A549 (cell line): Measurements from ENCODE around the gene OR10A5. TPM values are rescaled to one million over a fixed set of nuclear protein-coding genes. Genes with fewer than 3 reads are reported as not detected.

Experiments used
- ATAC-seq, 2 experiments: fragments of 200-7000 bp in 1 of 2; fragments of >200 bp in 1 of 2; cut with Nextera tagmentation in 1 of 2; cut with Tn5 transposase in 1 of 2; 3 replicates each; pipeline versions ENCODE4 v1.8.0 to v1.9.1; 2018 to 2020; ENCODE audit warnings: mild to moderate bottlenecking in 1 of 2, moderate library complexity in 1 of 2
- CTCF ChIA-PET: fragments of 300-600 bp; sonication (Branson Sonifier 250); formaldehyde crosslinking; extraction: SDS; loops from one replicate; lab custom pipeline; 2021; ENCODE audit warnings: antibody characterized with exemption, inconsistent platforms; lab: Yijun Ruan, JAX
- POLR2A ChIA-PET: fragments of 350-600 bp; formaldehyde crosslinking; extraction: SDS; loops from one replicate; lab custom pipeline; 2021; ENCODE audit warnings: antibody characterized with exemption, inconsistent platforms; lab: Yijun Ruan, JAX
- DNase-seq, 2 experiments: peaks; one replicate each; pipeline versions ENCODE4 v3.0.0 to v3.0.0-alpha.2; 2011 to 2016; ENCODE audit warnings: low read depth in 1 of 2, low spot score in 1 of 2
- FAIRE-seq: peaks from 2 replicates; lab custom pipeline; 2011; peaks lifted over from hg19 to GRCh38; lab: Jason Lieb, UNC
- H3K27ac ChIP-seq, 2 experiments: fragments of >200 bp; sonication (Bioruptor Twin); formaldehyde crosslinking; 3 replicates each; pipeline ENCODE4 v1.5.1; 2016 to 2017
- H3K4me1 ChIP-seq: fragments of >200 bp; sonication (Bioruptor Twin); formaldehyde crosslinking; 3 replicates; pipeline ENCODE4 v1.6.1; 2016
- H3K4me2 ChIP-seq: fragments of >200 bp; sonication (Bioruptor Twin); formaldehyde crosslinking; 3 replicates; pipeline ENCODE4 v1.6.1; 2016
- H3K4me3 ChIP-seq: fragments of >200 bp; sonication (Bioruptor Twin); formaldehyde crosslinking; 3 replicates; pipeline ENCODE4 v1.5.1; 2016
- H3K9me3 ChIP-seq: fragments of >200 bp; sonication (Bioruptor Twin); formaldehyde crosslinking; 3 replicates; pipeline ENCODE4 v1.6.1; 2016
- CBX2 ChIP-seq: fragments of 200-600 bp; sonication (generic); IDR thresholded peaks from 2 replicates; pipeline ENCODE4 v1.6.1; 2016; ENCODE audit warnings: low read depth, mild to moderate bottlenecking, borderline replicate concordance
- E2F6 ChIP-seq: IDR thresholded peaks from 2 replicates; pipeline ENCODE4 v1.6.1; 2012; ENCODE audit warnings: low read depth, borderline replicate concordance
- EHF ChIP-seq: fragments of 250-450 bp; sonication (Bioruptor Pico); IDR thresholded peaks from 2 replicates; pipeline ENCODE4 v1.5.0; 2020; ENCODE audit warnings: mild to moderate bottlenecking
- EP300 ChIP-seq, 2 experiments: fragments of >200 bp; sonication (Bioruptor Twin); formaldehyde crosslinking; IDR thresholded peaks; 2 replicates in 1 of 2; 3 replicates in 1 of 2; pipeline ENCODE4 v1.6.1; 2016 to 2017
- GATA3 ChIP-seq: IDR thresholded peaks from 2 replicates; pipeline ENCODE4 v1.6.1; 2012; ENCODE audit warnings: borderline replicate concordance
- HDAC2 ChIP-seq: fragments of 200-600 bp; sonication (generic); IDR thresholded peaks from 2 replicates; pipeline ENCODE4 v1.6.1; 2016
- HEYL ChIP-seq: fragments of 250-450 bp; sonication (Bioruptor Pico); IDR thresholded peaks from 2 replicates; pipeline ENCODE4 v1.8.0; 2021; ENCODE audit warnings: mild to moderate bottlenecking, moderate library complexity
- HOXA7 ChIP-seq: fragments of 250-450 bp; sonication (Bioruptor Pico); IDR thresholded peaks from 2 replicates; pipeline ENCODE4 v1.5.0; 2020; ENCODE audit warnings: mild to moderate bottlenecking, moderate library complexity
- MAX ChIP-seq: IDR thresholded peaks from 2 replicates; pipeline ENCODE4 v1.6.1; 2012
- NR3C1 ChIP-seq: fragments of >200 bp; sonication (Bioruptor Twin); formaldehyde crosslinking; IDR thresholded peaks from 3 replicates; pipeline ENCODE4 v1.6.1; 2017
- POLR2A ChIP-seq: IDR thresholded peaks from 2 replicates; pipeline ENCODE4 v1.6.1; 2012; ENCODE audit warnings: mild to moderate bottlenecking, low read length
- RCOR1 ChIP-seq: fragments of 150-350 bp; IDR thresholded peaks from 2 replicates; pipeline ENCODE4 v1.6.1; 2014; ENCODE audit warnings: antibody characterized with exemption, low read length, low read depth
- RFX5 ChIP-seq: fragments of 450-650 bp; IDR thresholded peaks from 2 replicates; pipeline ENCODE4 v1.7.1; 2014; ENCODE audit warnings: antibody characterized with exemption, mild to moderate bottlenecking, moderate library complexity
- RNF2 ChIP-seq: fragments of 200-600 bp; sonication (generic); IDR thresholded peaks from 2 replicates; pipeline ENCODE4 v1.6.1; 2016; ENCODE audit warnings: low read depth, mild to moderate bottlenecking, antibody characterized with exemption, moderate library complexity, borderline replicate concordance
- TP53 ChIP-seq: fragments of 250-450 bp; sonication (Bioruptor Pico); IDR thresholded peaks from 2 replicates; pipeline ENCODE4 v1.5.0; 2021; ENCODE audit warnings: mild to moderate bottlenecking, moderate library complexity
- ZC3H11A ChIP-seq: fragments of 450-650 bp; IDR thresholded peaks from 2 replicates; pipeline ENCODE4 v1.6.1; 2014; ENCODE audit warnings: antibody characterized with exemption, mild to moderate bottlenecking
- ZSCAN20 ChIP-seq: fragments of 250-450 bp; sonication (Bioruptor Pico); IDR thresholded peaks from 2 replicates; pipeline ENCODE4 v1.8.0; 2022; ENCODE audit warnings: mild to moderate bottlenecking, moderate library complexity
- WGBS: methylation state at CpG from one replicate; pipeline ENCODE4 v1.1.6; 2017; ENCODE audit errors: missing lambda C conversion rate; 5-methylcytosine and 5-hydroxymethylcytosine counted together
- polyA plus RNA-seq, 4 experiments: library from polyadenylated mRNA; depleted of rRNA in 3 of 4; stranded (reverse); fragments of >200 nt; fragmentation: RNase III in 1 of 4; extraction: RNeasy Plus Mini Kit Qiagen cat#74134 plus additional on column Dnase treatment in 1 of 4; gene quantifications; 2 replicates in 3 of 4; 3 replicates in 1 of 4; pipeline ENCODE4 v1.2.3, GENCODE V29; 2011 to 2017
- TF ChIP-seq, protein P1 (sequence below): fragments of 250-450 bp; sonication (Bioruptor Pico); IDR thresholded peaks from 2 replicates; pipeline ENCODE4 v1.5.0; 2020; ENCODE audit warnings: low read depth, mild to moderate bottlenecking, moderate library complexity
- TF ChIP-seq, protein P2 (sequence below): fragments of 250-450 bp; sonication (Bioruptor Pico); IDR thresholded peaks from 2 replicates; pipeline ENCODE4 v1.5.0; 2021; ENCODE audit warnings: mild to moderate bottlenecking, moderate library complexity, borderline replicate concordance
- TF ChIP-seq, protein P3 (sequence below): fragments of 150-350 bp; IDR thresholded peaks from 2 replicates; pipeline ENCODE4 v1.6.1; 2014; ENCODE audit warnings: low read depth, mild to moderate bottlenecking, low read length
- TF ChIP-seq, protein P4 (sequence below): fragments of 450-650 bp; IDR thresholded peaks from 2 replicates; pipeline ENCODE4 v1.6.1; 2014; ENCODE audit warnings: antibody characterized with exemption

Gene OR10A5
- polyA plus RNA-seq, 2 of the 4 experiments (the other 2 are of a cell fraction), result not detected

DNA sequence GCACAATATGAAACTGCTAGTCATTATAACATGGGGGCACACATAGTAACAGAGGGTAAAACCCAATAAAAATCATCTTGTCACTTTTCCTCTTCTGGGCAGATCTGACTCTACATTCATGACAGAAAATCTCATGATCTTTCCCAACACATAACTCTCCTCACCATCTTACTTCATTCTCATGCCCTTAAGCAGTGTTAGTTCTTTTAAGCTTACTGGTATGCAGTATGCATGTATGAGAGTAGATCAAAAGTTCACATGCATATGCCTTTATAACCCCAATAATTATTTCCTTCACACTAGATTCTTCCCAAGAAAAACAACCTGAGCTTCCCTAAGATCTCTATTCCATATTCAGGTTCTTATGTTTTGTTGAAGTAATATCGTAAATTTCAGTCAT is 25.8 kb downstream of the OR10A5 start:
- no peak for ATAC-seq
- ChIA-PET POLR2A (no interaction called here), CTCF (no interaction called here)
- no peaks in the 10 kb centered on the region for H3K4me1 ChIP-seq
- H3K4me2 ChIP-seq, result no peak overlapping the region
- no peak overlapping the region for H3K27ac ChIP-seq
- no peaks in the 10 kb centered on the region for H3K9me3 ChIP-seq
- DNase-seq, result no peak
- TF ChIP-seq POLR2A, result no peak
- no peak for TF ChIP-seq ZC3H11A
- no peak for TF ChIP-seq HOXA7
- TF ChIP-seq CBX2, result no peak
- no peak for TF ChIP-seq EHF (CRISPR knock-in tag)
- TF ChIP-seq, protein P1, sequence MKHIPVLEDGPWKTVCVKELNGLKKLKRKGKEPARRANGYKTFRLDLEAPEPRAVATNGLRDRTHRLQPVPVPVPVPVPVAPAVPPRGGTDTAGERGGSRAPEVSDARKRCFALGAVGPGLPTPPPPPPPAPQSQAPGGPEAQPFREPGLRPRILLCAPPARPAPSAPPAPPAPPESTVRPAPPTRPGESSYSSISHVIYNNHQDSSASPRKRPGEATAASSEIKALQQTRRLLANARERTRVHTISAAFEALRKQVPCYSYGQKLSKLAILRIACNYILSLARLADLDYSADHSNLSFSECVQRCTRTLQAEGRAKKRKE, result no peak
- TF ChIP-seq HEYL, result no peak
- TF ChIP-seq RNF2, result no peak
- 0% methylated on average over 1 of the region's 1 CpG for WGBS
- no peak overlapping the region for H3K4me3 ChIP-seq
- FAIRE-seq, result no peak

GRCh38 chr11:6875761-6876160 is 30.3 kb downstream of the OR10A5 start:
- TF ChIP-seq EHF (CRISPR knock-in tag) (no peak), HDAC2 (no peak), RCOR1 (no peak), GATA3 (no peak), ZSCAN20 (CRISPR knock-in tag) (no peak), E2F6 (no peak), MAX (no peak), RFX5 (no peak), EP300 (IDR thresholded peaks at IDR 0.05) (no peak), TP53 (CRISPR knock-in tag) (no peak), CBX2 (no peak), NR3C1 (no peak)
- TF ChIP-seq, protein P2, sequence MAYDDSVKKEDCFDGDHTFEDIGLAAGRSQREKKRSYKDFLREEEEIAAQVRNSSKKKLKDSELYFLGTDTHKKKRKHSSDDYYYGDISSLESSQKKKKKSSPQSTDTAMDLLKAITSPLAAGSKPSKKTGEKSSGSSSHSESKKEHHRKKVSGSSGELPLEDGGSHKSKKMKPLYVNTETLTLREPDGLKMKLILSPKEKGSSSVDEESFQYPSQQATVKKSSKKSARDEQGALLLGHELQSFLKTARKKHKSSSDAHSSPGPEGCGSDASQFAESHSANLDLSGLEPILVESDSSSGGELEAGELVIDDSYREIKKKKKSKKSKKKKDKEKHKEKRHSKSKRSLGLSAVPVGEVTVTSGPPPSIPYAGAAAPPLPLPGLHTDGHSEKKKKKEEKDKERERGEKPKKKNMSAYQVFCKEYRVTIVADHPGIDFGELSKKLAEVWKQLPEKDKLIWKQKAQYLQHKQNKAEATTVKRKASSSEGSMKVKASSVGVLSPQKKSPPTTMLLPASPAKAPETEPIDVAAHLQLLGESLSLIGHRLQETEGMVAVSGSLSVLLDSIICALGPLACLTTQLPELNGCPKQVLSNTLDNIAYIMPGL (CRISPR knock-in tag), result no peak
- TF ChIP-seq, protein P3, sequence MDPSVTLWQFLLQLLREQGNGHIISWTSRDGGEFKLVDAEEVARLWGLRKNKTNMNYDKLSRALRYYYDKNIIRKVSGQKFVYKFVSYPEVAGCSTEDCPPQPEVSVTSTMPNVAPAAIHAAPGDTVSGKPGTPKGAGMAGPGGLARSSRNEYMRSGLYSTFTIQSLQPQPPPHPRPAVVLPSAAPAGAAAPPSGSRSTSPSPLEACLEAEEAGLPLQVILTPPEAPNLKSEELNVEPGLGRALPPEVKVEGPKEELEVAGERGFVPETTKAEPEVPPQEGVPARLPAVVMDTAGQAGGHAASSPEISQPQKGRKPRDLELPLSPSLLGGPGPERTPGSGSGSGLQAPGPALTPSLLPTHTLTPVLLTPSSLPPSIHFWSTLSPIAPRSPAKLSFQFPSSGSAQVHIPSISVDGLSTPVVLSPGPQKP, result no peak
- TF ChIP-seq, protein P4, sequence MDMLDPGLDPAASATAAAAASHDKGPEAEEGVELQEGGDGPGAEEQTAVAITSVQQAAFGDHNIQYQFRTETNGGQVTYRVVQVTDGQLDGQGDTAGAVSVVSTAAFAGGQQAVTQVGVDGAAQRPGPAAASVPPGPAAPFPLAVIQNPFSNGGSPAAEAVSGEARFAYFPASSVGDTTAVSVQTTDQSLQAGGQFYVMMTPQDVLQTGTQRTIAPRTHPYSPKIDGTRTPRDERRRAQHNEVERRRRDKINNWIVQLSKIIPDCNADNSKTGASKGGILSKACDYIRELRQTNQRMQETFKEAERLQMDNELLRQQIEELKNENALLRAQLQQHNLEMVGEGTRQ, result no peak
- 2% methylated on average over 2 of the region's 2 CpGs for WGBS
- FAIRE-seq (no peak), DNase-seq (no peak), ATAC-seq (no peak)
- POLR2A ChIA-PET, result no interaction called here
- CTCF ChIA-PET, result no interaction called here
- no peak overlapping the region for H3K27ac ChIP-seq
- no peak overlapping the region for H3K4me3 ChIP-seq
- no peaks in the 10 kb centered on the region for H3K4me1 ChIP-seq
- no peaks in the 10 kb centered on the region for H3K9me3 ChIP-seq
- no peak overlapping the region for H3K4me2 ChIP-seq
